H1 (cell line): ENCODE data around the gene CTNND2. TPM values are rescaled to one million over a fixed set of nuclear protein-coding genes. Genes with fewer than 3 reads are reported as not detected.

Source experiments
- CTCF ChIA-PET: fragments of 300-600 bp; sonication (Branson Sonifier 250); formaldehyde crosslinking; loops from one replicate; lab custom pipeline; 2021; ENCODE audit not compliant: partially characterized antibody; lab: Charles Lee
- POLR2A ChIA-PET: fragments of 300-600 bp; sonication (Branson Sonifier 250); formaldehyde crosslinking; loops from one replicate; lab custom pipeline; 2021; ENCODE audit warnings: inconsistent platforms; ENCODE audit not compliant: partially characterized antibody; lab: Charles Lee
- DNase-seq, 2 experiments: peaks; one replicate each; pipeline versions ENCODE4 v3.0.0 to v3.0.0-alpha.2; 2010 to 2022; ENCODE audit warnings: low spot score in 2 of 2, low read depth in 1 of 2, mixed read lengths in 1 of 2
- FAIRE-seq: peaks from 2 replicates; lab custom pipeline; 2011; peaks lifted over from hg19 to GRCh38; lab: Jason Lieb, UNC
- H2AFZ ChIP-seq: 2 replicates; pipeline ENCODE4 v1.8.1; 2012; ENCODE audit warnings: low read length, inconsistent platforms
- H2AK5ac ChIP-seq: 2 replicates; pipeline ENCODE4 v1.6.1; 2013; ENCODE audit warnings: low read depth, low read length
- H2BK120ac ChIP-seq: replicated peaks from 2 replicates; pipeline ENCODE3; 2013; ENCODE audit warnings: low read depth, low read length, inconsistent platforms
- H2BK12ac ChIP-seq: 2 replicates; pipeline ENCODE4 v1.6.1; 2013; ENCODE audit warnings: low read depth, low read length
- H2BK15ac ChIP-seq: 2 replicates; pipeline ENCODE4 v1.6.1; 2013; ENCODE audit warnings: low read length
- H2BK20ac ChIP-seq: 2 replicates; pipeline ENCODE4 v1.6.1; 2013; ENCODE audit warnings: low read length
- H2BK5ac ChIP-seq: 2 replicates; pipeline ENCODE4 v1.6.1; 2013; ENCODE audit warnings: low read depth, low read length
- H3K14ac ChIP-seq: 2 replicates; pipeline ENCODE4 v1.6.1; 2013; ENCODE audit warnings: inconsistent platforms; ENCODE audit not compliant: insufficient read length
- H3K18ac ChIP-seq: 2 replicates; pipeline ENCODE4 v1.6.1; 2013; ENCODE audit warnings: low read length; ENCODE audit errors: extremely low read depth
- H3K23ac ChIP-seq: 2 replicates; pipeline ENCODE4 v1.6.1; 2013; ENCODE audit warnings: inconsistent platforms; ENCODE audit not compliant: insufficient read length
- H3K23me2 ChIP-seq: 2 replicates; pipeline ENCODE4 v1.6.1; 2013; ENCODE audit warnings: low read depth, low read length
- H3K27ac ChIP-seq: 2 replicates; pipeline ENCODE4 v1.6.1; 2011; ENCODE audit warnings: low read depth, low read length, inconsistent platforms
- H3K27me3 ChIP-seq, 4 experiments: replicated peaks in 1 of 4; 1 replicate in 1 of 4; 2 replicates in 3 of 4; pipeline versions ENCODE4 v1.6.1 to v1.8.1; 2011 to 2013; ENCODE audit warnings: low read length in 3 of 4, mild to moderate bottlenecking in 3 of 4, inconsistent platforms in 2 of 4, mixed read lengths in 2 of 4, moderate library complexity in 1 of 4; ENCODE audit not compliant: control insufficient read depth in 3 of 4, insufficient read depth in 3 of 4; ENCODE audit errors: extremely low read depth in 1 of 4
- H3K36me3 ChIP-seq, 4 experiments: 2 replicates each; pipeline versions ENCODE4 v1.6.1 to v1.8.1; 2011 to 2013; ENCODE audit warnings: mild to moderate bottlenecking in 4 of 4, low read length in 3 of 4, moderate library complexity in 2 of 4, control low read depth in 1 of 4, inconsistent platforms in 1 of 4; ENCODE audit not compliant: insufficient read depth in 4 of 4, control insufficient read depth in 2 of 4
- H3K4ac ChIP-seq: replicated peaks from 2 replicates; pipeline ENCODE3; 2013; ENCODE audit warnings: low read length, low read depth, mixed read lengths, inconsistent platforms; ENCODE audit not compliant: insufficient read length
- H3K4me1 ChIP-seq, 4 experiments: replicated peaks in 1 of 4; 1 replicate in 1 of 4; 2 replicates in 3 of 4; pipeline versions ENCODE4 v1.6.1 to v1.8.1; 2011 to 2013; ENCODE audit warnings: low read length in 3 of 4, inconsistent platforms in 2 of 4, mixed read lengths in 1 of 4; ENCODE audit not compliant: insufficient read depth in 4 of 4, control insufficient read depth in 3 of 4
- H3K4me2 ChIP-seq, 2 experiments: 2 replicates each; pipeline versions ENCODE4 v1.6.1 to v1.8.1; 2011 to 2013; ENCODE audit warnings: low read depth in 2 of 2, low read length in 2 of 2, control low read depth in 1 of 2, inconsistent platforms in 1 of 2, mild to moderate bottlenecking in 1 of 2; ENCODE audit not compliant: insufficient read depth in 1 of 2
- H3K4me3 ChIP-seq, 4 experiments: fragments of 200-600, 300-600 bp in 1 of 4; sonication (generic), shearing (Covaris generic), sonication (Bioruptor Twin) in 1 of 4; 2 replicates each; pipeline versions ENCODE4 v1.5.1 to v1.8.1; 2011 to 2016; ENCODE audit warnings: low read length in 4 of 4, low read depth in 3 of 4, control low read depth in 2 of 4, inconsistent platforms in 2 of 4, mild to moderate bottlenecking in 2 of 4, mixed read lengths in 1 of 4, moderate library complexity in 1 of 4; ENCODE audit not compliant: insufficient read depth in 2 of 4; ENCODE audit errors: extremely low read depth in 1 of 4
- H3K56ac ChIP-seq: replicated peaks from 2 replicates; pipeline ENCODE3; 2013; ENCODE audit warnings: low read depth, mild to moderate bottlenecking, mixed read lengths, low read length, inconsistent platforms; ENCODE audit not compliant: insufficient read length
- H3K79me1 ChIP-seq: 2 replicates; pipeline ENCODE4 v1.6.1; 2013; ENCODE audit warnings: low read depth, low read length, control low read depth
- H3K79me2 ChIP-seq, 2 experiments: 2 replicates each; pipeline versions ENCODE4 v1.6.1 to v1.8.1; 2012 to 2013; ENCODE audit warnings: low read length in 2 of 2, mild to moderate bottlenecking in 2 of 2, inconsistent platforms in 1 of 2; ENCODE audit not compliant: insufficient read depth in 2 of 2, control insufficient read depth in 1 of 2
- H3K9ac ChIP-seq, 4 experiments: replicated peaks in 1 of 4; 1 replicate in 1 of 4; 2 replicates in 3 of 4; pipeline versions ENCODE4 v1.6.1 to v1.8.1; 2011 to 2013; ENCODE audit warnings: low read depth in 3 of 4, low read length in 3 of 4, control low read depth in 2 of 4, mild to moderate bottlenecking in 2 of 4, moderate library complexity in 2 of 4, inconsistent platforms in 1 of 4; ENCODE audit errors: extremely low read depth in 1 of 4
- H3K9me3 ChIP-seq, 2 experiments: 2 replicates each; pipeline versions ENCODE4 v1.6.1 to v1.8.1; 2012 to 2013; ENCODE audit warnings: mild to moderate bottlenecking in 2 of 2, moderate library complexity in 2 of 2, control low read depth in 1 of 2, inconsistent platforms in 1 of 2, low read depth in 1 of 2, low read length in 1 of 2, mixed read lengths in 1 of 2; ENCODE audit not compliant: insufficient read depth in 2 of 2
- H4K20me1 ChIP-seq, 2 experiments: replicated peaks in 1 of 2; 2 replicates each; pipeline versions ENCODE3 to v1.8.1; 2011 to 2013; ENCODE audit warnings: inconsistent platforms in 2 of 2, low read length in 2 of 2, mild to moderate bottlenecking in 1 of 2; ENCODE audit not compliant: insufficient read depth in 2 of 2, control insufficient read depth in 1 of 2
- H4K5ac ChIP-seq: 2 replicates; pipeline ENCODE4 v1.6.1; 2013; ENCODE audit warnings: low read length, low read depth, mixed read lengths, inconsistent platforms; ENCODE audit not compliant: insufficient read length
- H4K8ac ChIP-seq: 2 replicates; pipeline ENCODE4 v1.8.0; 2013; ENCODE audit warnings: mild to moderate bottlenecking, moderate library complexity, low read length, inconsistent platforms; ENCODE audit not compliant: insufficient read depth; ENCODE audit errors: extremely low read depth
- H4K91ac ChIP-seq: replicated peaks from 2 replicates; pipeline ENCODE3; 2013; ENCODE audit warnings: low read length, mixed read lengths, inconsistent platforms; ENCODE audit not compliant: insufficient read length
- CHD2 ChIP-seq: IDR thresholded peaks from 2 replicates; pipeline ENCODE4 v1.6.1; 2012; ENCODE audit warnings: low read length, improper control_type of control experiment
- GTF2F1 ChIP-seq: IDR thresholded peaks from 2 replicates; pipeline ENCODE4 v1.6.1; 2012; ENCODE audit warnings: low read depth, low read length, improper control_type of control experiment, borderline replicate concordance
- HDAC2 ChIP-seq, 2 experiments: fragments of 300-600 bp in 1 of 2; sonication (generic) in 1 of 2; IDR thresholded peaks; 2 replicates each; pipeline ENCODE4 v1.6.1; 2011 to 2012; ENCODE audit warnings: low read depth in 2 of 2, low read length in 2 of 2, mild to moderate bottlenecking in 2 of 2, moderate library complexity in 2 of 2, borderline replicate concordance in 1 of 2, inconsistent platforms in 1 of 2
- HDAC6 ChIP-seq: IDR thresholded peaks from one replicate; pipeline ENCODE4 v1.7.1; 2012; ENCODE audit warnings: low read depth, mild to moderate bottlenecking, inconsistent platforms, low read length, moderate library complexity
- KDM1A ChIP-seq: fragments of 200-600, 300-600 bp; sonication (generic); IDR thresholded peaks from 2 replicates; pipeline ENCODE4 v1.7.1; 2016; ENCODE audit warnings: mild to moderate bottlenecking, low read length, borderline replicate concordance
- KDM5A ChIP-seq: fragments of 200-600 bp; IDR thresholded peaks from 2 replicates; pipeline ENCODE4 v1.7.1; 2012; ENCODE audit warnings: mild to moderate bottlenecking, low read length, inconsistent platforms, mixed read lengths
- MAX ChIP-seq: IDR thresholded peaks from 2 replicates; pipeline ENCODE4 v1.6.1; 2012; ENCODE audit warnings: inconsistent platforms
- NANOG ChIP-seq: IDR thresholded peaks from 2 replicates; pipeline ENCODE4 v1.6.1; 2011; ENCODE audit warnings: low read length, low read depth, mild to moderate bottlenecking, inconsistent platforms; ENCODE audit not compliant: insufficient read depth, poor library complexity, severe bottlenecking
- RFX5 ChIP-seq: IDR thresholded peaks from 2 replicates; pipeline ENCODE4 v1.6.1; 2011; ENCODE audit warnings: low read depth, low read length, improper control_type of control experiment, borderline replicate concordance
- RNF2 ChIP-seq: fragments of 200-900, 300-1000 bp; sonication (generic); IDR thresholded peaks from 2 replicates; pipeline ENCODE4 v1.7.1; 2016; ENCODE audit warnings: borderline replicate concordance, low read depth, mild to moderate bottlenecking, antibody characterized with exemption, low read length; ENCODE audit not compliant: poor library complexity, severe bottlenecking; ENCODE audit errors: missing control alignments
- RXRA ChIP-seq: IDR thresholded peaks from 2 replicates; pipeline ENCODE4 v1.6.1; 2011; ENCODE audit warnings: low read depth, mild to moderate bottlenecking, low read length, moderate library complexity; ENCODE audit not compliant: insufficient read depth
- SIX5 ChIP-seq: IDR thresholded peaks from 2 replicates; pipeline ENCODE4 v1.6.1; 2011; ENCODE audit warnings: mild to moderate bottlenecking, low read depth, low read length
- WGBS, 2 experiments: shearing (Covaris generic) in 1 of 2; methylation state at CpG; one replicate each; pipeline versions ENCODE4 v1.1.6 to v1.1.7; 2013 to 2015; ENCODE audit warnings: low lambda C conversion rate in 2 of 2, mixed read lengths in 2 of 2, inconsistent platforms in 1 of 2, low coverage in 1 of 2, missing lambda C conversion rate in 1 of 2; ENCODE audit not compliant: insufficient replicate concordance in 2 of 2, insufficient coverage in 1 of 2, insufficient read length in 1 of 2; ENCODE audit errors: extremely low coverage in 1 of 2, missing lambda C conversion rate in 1 of 2; 5-methylcytosine and 5-hydroxymethylcytosine counted together
- polyA plus RNA-seq, 7 experiments: library from polyadenylated mRNA; depleted of rRNA in 3 of 7; stranded (reverse) in 5 of 7; unstranded in 2 of 7; fragments of >200 nt in 5 of 7; fragments of 200-250 nt in 2 of 7; gene quantifications; 1 replicate in 5 of 7; 2 replicates in 1 of 7; 4 replicates in 1 of 7; pipeline versions ENCODE4 v1.2.1 to v1.2.3, GENCODE V29; 2011 to 2013; ENCODE audit warnings: missing spikeins in 2 of 7, mixed read lengths in 2 of 7
- total RNA-seq: library from RNA; stranded (reverse); fragmentation: NEBNext Ultra II Directional; extraction: Animal tissue kit (Norgen Biotek cat#: 25700); gene quantifications from 2 replicates; pipeline ENCODE4 v1.2.1, GENCODE V29; 2021

CTNND2 gene
- total and polyA plus RNA-seq, 2 of the 8 experiments (the other 6 are each of a cell fraction or from before 2014, with no cell fraction given): 7.4 to 14.2 TPM

- Histone ChIP-seq H4K91ac (no peak overlapping the region), H3K79me1 (no peaks in the 10 kb centered on the region), H3K27me3 (no peaks in the 10 kb centered on the region), H2BK15ac (no peak overlapping the region), H4K8ac (no peak overlapping the region), H2BK20ac (no peak overlapping the region), H3K4me2 (no peak overlapping the region), H3K4me1 (no peaks in the 10 kb centered on the region), H3K4me3 (no peak overlapping the region), H3K56ac (no peak overlapping the region), H2BK120ac (no peak overlapping the region), H3K4ac (no peak overlapping the region), H2BK5ac (no peak overlapping the region), H2AFZ (no peak overlapping the region), H2AK5ac (no peak overlapping the region), H4K20me1 (no peaks in the 10 kb centered on the region), H3K36me3 (no peaks in the 10 kb centered on the region), H4K5ac (no peak overlapping the region), H3K18ac (no peak overlapping the region), H3K9me3 (no peaks in the 10 kb centered on the region), H3K23ac (no peak overlapping the region), H3K79me2 (no peaks in the 10 kb centered on the region), H3K27ac (no peak overlapping the region), H3K23me2 (no peaks in the 10 kb centered on the region), H2BK12ac (no peak overlapping the region), H3K14ac (no peak overlapping the region), H3K9ac (no peak overlapping the region)
- ChIA-PET CTCF (interaction anchor here (1.2 to 1.9 kb wide), 2 partner anchors 18 to 177 kb away, joined by 3 to 5 read pairs; no protein-coding TSS in a partner anchor), POLR2A (no interaction called here)
- WGBS, 2 experiments: 91% methylated on average over 6 of the region's 6 CpGs; no CpG with 5 or more reads in 1 of the 2 experiments
- DNase-seq: no peak
- no peak for FAIRE-seq
- no peak for TF ChIP-seq NANOG
- no peak for TF ChIP-seq RNF2
- TF ChIP-seq RFX5: no peak
- no peak for TF ChIP-seq RXRA
- TF ChIP-seq CHD2: no peak
- TF ChIP-seq HDAC2 (IDR thresholded peaks at IDR 0.05; ENCODE audit: borderline replicate concordance in 1 of 2, low read depth in 2 of 2, low read length in 2 of 2): no peak
- TF ChIP-seq GTF2F1: no peak
- no peak for TF ChIP-seq SIX5
- TF ChIP-seq MAX: no peak
- no peak for TF ChIP-seq HDAC6
- no peak for TF ChIP-seq KDM1A
- TF ChIP-seq KDM5A: no peak
Measured at GRCh38 chr5:11164531-11165294, 739.5 kb downstream of the CTNND2 start.
